Measurements from ENCODE around the gene GAS6.

- TF ChIP-seq CTCF (IDR thresholded peaks at IDR 0.05; ENCODE audit: insufficient read depth, low read length, poor library complexity, severe bottlenecking) (no peak), EZH2phosphoT487 (conservative IDR thresholded peaks at IDR 0.05; ENCODE audit: low read length) (no peak)
Measured at GRCh38 chr13:113806526-113806925, 57.4 kb downstream of the GAS6 start.

All from SU-DHL-6 (cell line).